ENCODE measurements around the gene MAP3K12. TPM values are rescaled to one million over a fixed set of nuclear protein-coding genes. Genes with fewer than 3 reads are reported as not detected.

The MAP3K12 gene
- total RNA-seq, 2 donors from 2014 or later, result 18.8 to 23.7 TPM

- H3K9me3 Mint-ChIP-seq, result no peaks in the 10 kb centered on the region
- DNase-seq (no peak), ATAC-seq (replicated peaks in 1 of 2) (no peak)
- peak overlapping the region; percentile 25 for H3K27ac Mint-ChIP-seq
- no peak overlapping the region for H3K4me3 Mint-ChIP-seq
- peaks cover 36% of the 10 kb centered on the region for H3K4me1 Mint-ChIP-seq (ENCODE audit: low read depth)
- H3K36me3 Mint-ChIP-seq (ENCODE audit: insufficient read depth in 2 of 2), result peaks cover 0 to 2% of the 10 kb centered on the region in 2 donors
- no peaks in the 10 kb centered on the region for H3K27me3 Mint-ChIP-seq (ENCODE audit: low read depth)
Observed at GRCh38 chr12:53504004-53504920, 5.0 kb upstream of the MAP3K12 start.

- Mint-ChIP-seq H3K36me3 (ENCODE audit: insufficient read depth in 2 of 2) (peaks cover 0 to 2% of the 10 kb centered on the region in 2 donors), H3K27me3 (ENCODE audit: low read depth) (no peaks in the 10 kb centered on the region), H3K9me3 (no peaks in the 10 kb centered on the region), H3K27ac (no peak overlapping the region), H3K4me1 (ENCODE audit: low read depth) (peaks cover 35% of the 10 kb centered on the region), H3K4me3 (peak overlapping the region; percentile 3 to 40)
- ATAC-seq (replicated peaks in 1 of 2) (no peak), DNase-seq (no peak)
Observed at GRCh38 chr12:53502983-53503728, 3.9 kb upstream of the MAP3K12 start.

- ATAC-seq (replicated peaks in 1 of 2) (no peak), DNase-seq (no peak)
- Mint-ChIP-seq H3K27me3 (ENCODE audit: low read depth) (no peaks in the 10 kb centered on the region), H3K4me1 (ENCODE audit: low read depth) (peaks cover 42% of the 10 kb centered on the region), H3K27ac (peak overlapping the region; percentile 47), H3K36me3 (ENCODE audit: insufficient read depth in 2 of 2) (peaks cover 0 to 2% of the 10 kb centered on the region in 2 donors), H3K4me3 (peak overlapping the region; percentile 97 to 99), H3K9me3 (no peaks in the 10 kb centered on the region)
Observed at GRCh38 chr12:53502331-53502730, 3.1 kb upstream of the MAP3K12 start.

GRCh38 chr12:53501615-53502181, 2.4 kb upstream of the MAP3K12 start:
- ATAC-seq (replicated peaks in 1 of 2), result no peak
- H3K27me3 Mint-ChIP-seq (ENCODE audit: low read depth), result no peaks in the 10 kb centered on the region
- peaks cover 0 to 2% of the 10 kb centered on the region in 2 donors for H3K36me3 Mint-ChIP-seq (ENCODE audit: insufficient read depth in 2 of 2)
- H3K27ac Mint-ChIP-seq, result peak overlapping the region; percentile 88
- no peaks in the 10 kb centered on the region for H3K9me3 Mint-ChIP-seq
- H3K4me3 Mint-ChIP-seq, result peak overlapping the region; percentile 97 to 99
- H3K4me1 Mint-ChIP-seq (ENCODE audit: low read depth), result peaks cover 46% of the 10 kb centered on the region
- DNase-seq, result no peak

GRCh38 chr12:53500776-53501614, 1.7 kb upstream of the MAP3K12 start, which contains the start of gene TARBP2:
Gene TARBP2 (plus strand): TSS chr12:53501283. CDS start chr12:53501409, 126 bp downstream.
- H3K36me3 Mint-ChIP-seq (ENCODE audit: insufficient read depth in 2 of 2), result peaks cover 0 to 4% of the 10 kb centered on the region in 2 donors
- no peaks in the 10 kb centered on the region for H3K27me3 Mint-ChIP-seq (ENCODE audit: low read depth)
- H3K4me1 Mint-ChIP-seq (ENCODE audit: low read depth), result peaks cover 52% of the 10 kb centered on the region
- ATAC-seq (replicated peaks in 1 of 2) (peak; percentile 83), DNase-seq (peak; percentile 95 to 98)
- H3K4me3 Mint-ChIP-seq, result peak within 1 kb of the TSS; percentile 97 to 99
- peak within 1 kb of the TSS; percentile 88 for H3K27ac Mint-ChIP-seq
- H3K9me3 Mint-ChIP-seq, result no peaks in the 10 kb centered on the region

GRCh38 chr12:53500142-53500775, 1.0 kb upstream of the MAP3K12 start:
- DNase-seq (no peak), ATAC-seq (replicated peaks in 1 of 2) (no peak)
- H3K36me3 Mint-ChIP-seq (ENCODE audit: insufficient read depth in 2 of 2), result peaks cover 0 to 4% of the 10 kb centered on the region in 2 donors
- H3K27ac Mint-ChIP-seq, result peak overlapping the region; percentile 84
- no peaks in the 10 kb centered on the region for H3K27me3 Mint-ChIP-seq (ENCODE audit: low read depth)
- peaks cover 52% of the 10 kb centered on the region for H3K4me1 Mint-ChIP-seq (ENCODE audit: low read depth)
- H3K9me3 Mint-ChIP-seq, result no peaks in the 10 kb centered on the region
- peak overlapping the region; percentile 97 to 99 for H3K4me3 Mint-ChIP-seq

GRCh38 chr12:53498235-53498630, 1.0 kb downstream of the MAP3K12 start:
- peak overlapping the region; percentile 97 to 99 for H3K4me3 Mint-ChIP-seq
- ATAC-seq (replicated peaks in 1 of 2), result no peak
- H3K36me3 Mint-ChIP-seq (ENCODE audit: insufficient read depth in 2 of 2), result peaks cover 0 to 4% of the 10 kb centered on the region in 2 donors

GRCh38 chr12:53497461-53497860, 1.8 kb downstream of the MAP3K12 start:
- DNase-seq, result no peak
- Mint-ChIP-seq H3K4me1 (ENCODE audit: low read depth) (peaks cover 54% of the 10 kb centered on the region), H3K4me3 (no peak overlapping the region), H3K36me3 (ENCODE audit: insufficient read depth in 2 of 2) (peaks cover 0 to 4% of the 10 kb centered on the region in 2 donors), H3K27me3 (ENCODE audit: low read depth) (no peaks in the 10 kb centered on the region), H3K9me3 (no peaks in the 10 kb centered on the region), H3K27ac (no peak overlapping the region)
- no peak for ATAC-seq (replicated peaks in 1 of 2)

More at GRCh38 chr12:53498235-53498630, 1.0 kb downstream of the MAP3K12 start:
- Mint-ChIP-seq H3K9me3 (no peaks in the 10 kb centered on the region), H3K27me3 (ENCODE audit: low read depth) (no peaks in the 10 kb centered on the region), H3K4me1 (ENCODE audit: low read depth) (peaks cover 55% of the 10 kb centered on the region), H3K27ac (peak overlapping the region; percentile 69)
- no peak for DNase-seq

GRCh38 chr12:53496752-53497032, 2.6 kb downstream of the MAP3K12 start:
- Mint-ChIP-seq H3K4me3 (no peak overlapping the region), H3K27ac (no peak overlapping the region), H3K36me3 (ENCODE audit: insufficient read depth in 2 of 2) (peaks cover 0 to 4% of the 10 kb centered on the region in 2 donors), H3K27me3 (ENCODE audit: low read depth) (no peaks in the 10 kb centered on the region), H3K9me3 (no peaks in the 10 kb centered on the region), H3K4me1 (ENCODE audit: low read depth) (peaks cover 53% of the 10 kb centered on the region)
- ATAC-seq (replicated peaks in 1 of 2), result no peak
- no peak for DNase-seq

- no peaks in the 10 kb centered on the region for H3K27me3 Mint-ChIP-seq (ENCODE audit: low read depth)
Observed at GRCh38 chr12:53495903-53496751, 3.1 kb downstream of the MAP3K12 start.

GRCh38 chr12:53493610-53494391, 5.5 kb downstream of the MAP3K12 start:
- no peak for DNase-seq
- no peaks in the 10 kb centered on the region for H3K27me3 Mint-ChIP-seq (ENCODE audit: low read depth)
- no peaks in the 10 kb centered on the region for H3K9me3 Mint-ChIP-seq
- ATAC-seq (replicated peaks in 1 of 2), result no peak
- peak overlapping the region; percentile 29 for H3K27ac Mint-ChIP-seq
- peak overlapping the region; percentile 89 to 97 for H3K4me3 Mint-ChIP-seq
- peaks cover 44% of the 10 kb centered on the region for H3K4me1 Mint-ChIP-seq (ENCODE audit: low read depth)
- peaks cover 0 to 2% of the 10 kb centered on the region in 2 donors for H3K36me3 Mint-ChIP-seq (ENCODE audit: insufficient read depth in 2 of 2)

More at GRCh38 chr12:53495903-53496751, 3.1 kb downstream of the MAP3K12 start:
- Mint-ChIP-seq H3K4me1 (ENCODE audit: low read depth) (peaks cover 51% of the 10 kb centered on the region), H3K9me3 (no peaks in the 10 kb centered on the region), H3K36me3 (ENCODE audit: insufficient read depth in 2 of 2) (peaks cover 0 to 4% of the 10 kb centered on the region in 2 donors), H3K27ac (no peak overlapping the region), H3K4me3 (no peak overlapping the region)
- ATAC-seq (replicated peaks in 1 of 2), result no peak
- no peak for DNase-seq
